A673 (cell line): ENCODE measurements around the gene LRRFIP1. TPM values are rescaled to one million over a fixed set of nuclear protein-coding genes. Genes with fewer than 3 reads are reported as not detected.

Source experiments
- BruUV-seq: library from RNA; stranded (reverse); fragments of 400-500 nt; replicated peaks from 2 replicates; lab custom pipeline; 2021; lab: Mats Ljungman, UMichigan
- CTCF ChIA-PET: fragments of 300-600 bp; sonication (Branson Sonifier 250); formaldehyde crosslinking; loops from one replicate; lab custom pipeline; 2022; ENCODE audit warnings: antibody characterized with exemption; lab: Charles Lee
- POLR2A ChIA-PET: fragments of 300-600 bp; sonication (Branson Sonifier 250); formaldehyde crosslinking; loops from one replicate; lab custom pipeline; 2022; ENCODE audit warnings: antibody characterized with exemption; ENCODE audit not compliant: low non-redundant PET; lab: Charles Lee
- DNase-seq: peaks from one replicate; pipeline ENCODE4 v3.0.0-alpha.2; 2015; ENCODE audit warnings: low spot score
- H3K27ac ChIP-seq: fragments of 200-600 bp; sonication (generic); 2 replicates; pipeline ENCODE4 v1.5.1; 2016; ENCODE audit warnings: mixed run types, low read depth, mild to moderate bottlenecking, mixed read lengths, antibody characterized with exemption, low read length; ENCODE audit not compliant: poor library complexity, severe bottlenecking
- H3K27me3 ChIP-seq: fragments of 200-600 bp; sonication (generic); replicated peaks from 2 replicates; pipeline ENCODE4 v1.6.1; 2017; ENCODE audit warnings: mixed run types, low read depth, mild to moderate bottlenecking, mixed read lengths, antibody characterized with exemption, low read length; ENCODE audit not compliant: insufficient read depth, poor library complexity
- H3K36me3 ChIP-seq: fragments of 200-600 bp; sonication (generic); 2 replicates; pipeline ENCODE4 v1.6.1; 2016; ENCODE audit warnings: mixed run types, mild to moderate bottlenecking, mixed read lengths, antibody characterized with exemption, low read length; ENCODE audit not compliant: insufficient read depth, poor library complexity, severe bottlenecking
- H3K4me1 ChIP-seq: fragments of 200-600 bp; sonication (generic); 2 replicates; pipeline ENCODE4 v1.6.1; 2017; ENCODE audit warnings: mixed run types, mild to moderate bottlenecking, mixed read lengths, antibody characterized with exemption, low read length; ENCODE audit not compliant: insufficient read depth, poor library complexity, severe bottlenecking
- H3K4me3 ChIP-seq: fragments of 200-600 bp; sonication (generic); 2 replicates; pipeline ENCODE4 v1.5.1; 2016; ENCODE audit warnings: low read depth, mixed run types, mild to moderate bottlenecking, mixed read lengths, low read length; ENCODE audit not compliant: poor library complexity, severe bottlenecking
- H3K9me3 ChIP-seq: fragments of 200-600 bp; sonication (generic); 2 replicates; pipeline ENCODE4 v1.6.1; 2016; ENCODE audit warnings: mixed run types, low read depth, mild to moderate bottlenecking, mixed read lengths, antibody characterized with exemption, low read length; ENCODE audit not compliant: poor library complexity, severe bottlenecking
- EZH2 ChIP-seq: fragments of 200-600 bp; sonication (generic); IDR thresholded peaks from 2 replicates; pipeline ENCODE4 v1.6.1; 2017; ENCODE audit warnings: borderline replicate concordance, low read depth, mild to moderate bottlenecking, mixed read lengths, antibody characterized with exemption, low read length; ENCODE audit not compliant: poor library complexity, severe bottlenecking
- intact Hi-C: fragments of 100-400 bp; cut with micrococcal nuclease; formaldehyde crosslinking; loops from one replicate; pipeline ENCODE4 v1.10.0; 2022; ENCODE audit not compliant: unreplicated experiment
- total RNA-seq: library from RNA; stranded (reverse); gene quantifications from 2 replicates; pipeline ENCODE4 v1.2.3, GENCODE V29; 2021
- TF ChIP-seq, protein P1 (sequence below): fragments of 300-800, 200-600 bp; sonication (generic); conservative IDR thresholded peaks from 2 replicates; pipeline ENCODE4 v1.5.1; 2017; ENCODE audit warnings: low read depth, mild to moderate bottlenecking, antibody characterized with exemption, low read length, moderate library complexity, mixed read lengths

LRRFIP1 gene
- total RNA-seq, 1 experiment from 2014 or later: 69.3 TPM

DNA sequence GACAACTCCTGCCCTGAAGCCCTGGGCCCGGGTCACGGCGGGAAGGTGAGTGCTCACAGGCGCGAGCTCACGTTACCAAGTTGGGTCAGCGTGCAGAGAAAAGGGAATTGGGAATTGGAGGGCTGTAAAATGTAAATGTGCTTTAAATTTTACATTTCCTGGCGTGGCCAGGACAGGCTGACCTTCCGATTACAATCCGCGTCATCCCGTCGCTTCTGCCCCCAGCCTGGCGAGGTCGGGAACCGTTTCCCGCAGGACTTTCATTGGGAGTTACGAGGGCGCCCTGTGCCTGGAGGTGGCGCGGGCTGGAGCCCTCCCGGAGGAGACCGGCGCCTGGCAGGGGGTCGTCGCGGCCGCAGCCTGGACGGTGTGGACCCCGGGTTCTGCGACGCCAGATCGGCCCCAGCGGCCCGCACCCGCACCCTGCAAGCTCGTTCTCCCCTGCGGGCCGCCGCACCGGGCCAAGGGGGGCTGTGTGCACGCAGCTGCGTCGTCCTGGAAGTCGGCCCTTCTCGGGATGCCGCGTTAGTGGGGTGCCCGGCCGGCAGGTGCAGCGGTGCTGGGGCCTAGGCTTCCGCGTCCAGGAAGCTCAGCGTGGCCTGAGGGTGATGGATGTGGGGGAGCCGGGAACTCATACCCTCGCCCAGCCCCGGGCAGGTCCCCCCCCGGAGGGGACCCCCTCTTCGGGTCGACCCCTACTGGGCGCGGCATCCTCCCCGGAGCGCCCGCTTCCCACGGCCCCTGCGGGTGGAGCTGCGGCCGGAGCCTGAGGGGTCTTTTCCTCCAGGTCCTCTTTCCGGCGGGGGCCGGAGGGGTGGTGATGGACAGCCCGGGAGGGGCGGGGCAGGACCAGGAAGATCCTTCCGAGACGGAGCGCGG lies 63.9 kb downstream of the LRRFIP1 start:
- intact Hi-C loops: loop anchor here (5.0 kb wide), 1 partner anchor 36 kb away; no protein-coding TSS in a partner anchor
- CTCF ChIA-PET: no interaction called here
- no peak overlapping the region for H3K27ac ChIP-seq
- H3K9me3 ChIP-seq: no peaks in the 10 kb centered on the region
- BruUV-seq: no TSS peak
- H3K27me3 ChIP-seq: no peaks in the 10 kb centered on the region
- H3K36me3 ChIP-seq: no peaks in the 10 kb centered on the region
- POLR2A ChIA-PET: no interaction called here
- no peak for DNase-seq
- no peak for TF ChIP-seq EZH2
- TF ChIP-seq, protein P1, sequence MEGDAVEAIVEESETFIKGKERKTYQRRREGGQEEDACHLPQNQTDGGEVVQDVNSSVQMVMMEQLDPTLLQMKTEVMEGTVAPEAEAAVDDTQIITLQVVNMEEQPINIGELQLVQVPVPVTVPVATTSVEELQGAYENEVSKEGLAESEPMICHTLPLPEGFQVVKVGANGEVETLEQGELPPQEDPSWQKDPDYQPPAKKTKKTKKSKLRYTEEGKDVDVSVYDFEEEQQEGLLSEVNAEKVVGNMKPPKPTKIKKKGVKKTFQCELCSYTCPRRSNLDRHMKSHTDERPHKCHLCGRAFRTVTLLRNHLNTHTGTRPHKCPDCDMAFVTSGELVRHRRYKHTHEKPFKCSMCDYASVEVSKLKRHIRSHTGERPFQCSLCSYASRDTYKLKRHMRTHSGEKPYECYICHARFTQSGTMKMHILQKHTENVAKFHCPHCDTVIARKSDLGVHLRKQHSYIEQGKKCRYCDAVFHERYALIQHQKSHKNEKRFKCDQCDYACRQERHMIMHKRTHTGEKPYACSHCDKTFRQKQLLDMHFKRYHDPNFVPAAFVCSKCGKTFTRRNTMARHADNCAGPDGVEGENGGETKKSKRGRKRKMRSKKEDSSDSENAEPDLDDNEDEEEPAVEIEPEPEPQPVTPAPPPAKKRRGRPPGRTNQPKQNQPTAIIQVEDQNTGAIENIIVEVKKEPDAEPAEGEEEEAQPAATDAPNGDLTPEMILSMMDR: no peak
- peaks cover 50% of the 10 kb centered on the region for H3K4me1 ChIP-seq
- H3K4me3 ChIP-seq: peak overlapping the region; percentile 48

DNA sequence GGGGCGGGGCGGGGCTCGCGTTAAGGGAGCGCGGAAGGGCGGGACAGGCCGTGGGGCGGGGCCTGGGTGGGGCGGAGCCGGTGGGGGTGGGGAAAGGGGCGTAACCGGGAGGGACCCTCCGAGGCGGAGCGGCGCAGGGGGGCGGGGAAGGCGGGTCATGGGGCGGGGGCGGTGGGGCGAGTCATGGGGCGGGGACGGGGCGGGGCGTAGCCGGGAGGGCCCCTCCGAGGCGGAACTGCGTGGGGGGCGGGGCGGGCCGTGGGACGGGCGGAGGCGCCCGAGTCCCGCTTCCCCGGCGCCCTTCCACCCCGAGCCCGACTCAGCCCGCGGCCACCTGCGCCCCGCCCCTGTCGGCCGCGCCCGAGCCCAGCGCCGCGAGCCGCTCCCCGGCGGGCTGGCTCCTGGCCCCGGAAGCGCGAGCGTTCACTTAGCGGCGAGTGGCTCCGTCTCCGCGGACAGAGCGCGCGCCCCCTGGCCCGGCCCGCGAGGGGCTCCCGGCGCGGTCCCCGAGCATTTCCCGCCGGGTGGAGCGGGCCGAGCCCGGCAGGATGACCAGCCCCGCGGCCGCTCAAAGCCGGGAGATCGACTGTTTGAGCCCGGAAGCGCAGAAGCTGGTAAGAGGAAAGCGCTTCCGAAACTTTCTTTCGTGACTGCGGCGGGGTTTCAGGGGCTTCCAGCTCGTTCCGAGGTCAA lies 64.7 kb downstream of the LRRFIP1 start:
- Histone ChIP-seq H3K4me3 (peak overlapping the region; percentile 76), H3K4me1 (peaks cover 58% of the 10 kb centered on the region), H3K27ac (peak overlapping the region; percentile 92), H3K27me3 (no peaks in the 10 kb centered on the region), H3K9me3 (no peaks in the 10 kb centered on the region), H3K36me3 (no peaks in the 10 kb centered on the region)
- peak; percentile 90 for DNase-seq
- ChIA-PET CTCF (no interaction called here), POLR2A (no interaction called here)
- no TSS peak for BruUV-seq
- TF ChIP-seq, protein P1: no peak
- no peak for TF ChIP-seq EZH2
- intact Hi-C loops: loop anchor here (5.0 kb wide), 1 partner anchor 35 kb away; no protein-coding TSS in a partner anchor

DNA sequence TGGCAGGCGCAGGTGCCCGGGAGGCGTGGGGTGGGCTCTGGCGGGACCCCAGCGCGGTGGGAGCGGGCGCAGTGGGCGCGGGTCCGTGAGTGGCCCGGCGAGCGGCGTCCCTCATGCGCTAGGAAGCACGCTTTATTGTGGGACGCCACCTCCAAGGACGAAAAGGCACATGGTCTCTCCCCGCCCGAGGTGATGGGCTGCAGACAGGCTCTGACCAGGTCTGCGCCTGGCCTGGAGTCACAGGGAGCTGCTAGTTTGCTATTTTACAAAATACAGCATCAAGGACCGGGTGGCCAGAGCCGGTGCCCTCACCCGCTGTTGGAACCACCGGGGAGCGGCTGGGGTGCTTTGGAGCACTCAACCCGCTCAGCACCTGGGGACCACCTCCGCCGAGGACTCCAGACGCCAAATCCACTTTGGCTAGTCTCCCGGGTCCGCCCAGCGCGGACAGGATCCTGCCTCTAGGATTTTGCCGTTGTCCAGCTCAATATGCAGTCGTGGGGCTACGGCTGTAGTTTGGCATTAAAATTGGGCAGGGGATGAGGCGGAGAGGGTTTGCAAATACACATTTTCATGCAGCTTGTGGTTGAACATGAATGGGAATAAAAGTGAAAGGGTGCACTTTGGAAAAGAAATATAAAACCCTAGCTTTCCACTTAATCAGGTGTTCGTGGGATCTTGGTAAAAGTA lies 65.4 kb downstream of the LRRFIP1 start:
- BruUV-seq: no TSS peak
- ChIA-PET CTCF (interaction anchor here (0.6 kb wide), 1 partner anchor 10 kb away, joined by 3 read pairs; no protein-coding TSS in a partner anchor), POLR2A (no interaction called here)
- Histone ChIP-seq H3K9me3 (no peaks in the 10 kb centered on the region), H3K4me3 (peak overlapping the region; percentile 76), H3K27me3 (no peaks in the 10 kb centered on the region), H3K27ac (peak overlapping the region; percentile 92), H3K4me1 (peaks cover 64% of the 10 kb centered on the region), H3K36me3 (no peaks in the 10 kb centered on the region)
- no peak for DNase-seq
- intact Hi-C loops: loop anchor here (5.0 kb wide), 1 partner anchor 35 kb away; no protein-coding TSS in a partner anchor
- TF ChIP-seq EZH2: no peak
- TF ChIP-seq, protein P1: no peak
